VCaP (cell line): Measurements from ENCODE around the gene PSMC5.

Experiments used
- H3K27ac ChIP-seq: fragments of 450-650 bp; 2 replicates; pipeline ENCODE4 v1.5.1; 2017
- TF ChIP-seq, protein P1 (sequence below): fragments of 450-650 bp; conservative IDR thresholded peaks from 2 replicates; pipeline ENCODE4 v1.5.1; 2017; ENCODE audit warnings: mild to moderate bottlenecking, moderate library complexity

Gene PSMC5

DNA sequence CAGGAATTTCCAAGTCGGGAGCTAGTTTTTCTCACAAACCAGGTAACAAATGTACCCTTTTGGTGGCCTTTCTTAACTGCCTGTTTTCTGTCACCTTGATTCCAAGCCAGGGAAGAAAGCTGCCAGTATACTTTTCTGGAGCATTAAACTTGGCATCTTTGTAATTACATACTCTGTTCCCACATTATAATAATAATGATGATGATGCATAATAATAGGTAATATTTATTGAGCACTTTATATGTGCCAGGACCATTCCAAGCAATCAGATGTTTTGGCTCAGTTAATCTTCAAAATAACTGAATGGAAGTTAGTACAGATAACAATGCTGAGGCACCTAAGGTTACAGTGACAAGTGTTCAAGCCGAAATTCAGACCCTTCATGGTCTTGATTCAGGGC lies 11.1 kb upstream of the PSMC5 start:
- TF ChIP-seq, protein P1, sequence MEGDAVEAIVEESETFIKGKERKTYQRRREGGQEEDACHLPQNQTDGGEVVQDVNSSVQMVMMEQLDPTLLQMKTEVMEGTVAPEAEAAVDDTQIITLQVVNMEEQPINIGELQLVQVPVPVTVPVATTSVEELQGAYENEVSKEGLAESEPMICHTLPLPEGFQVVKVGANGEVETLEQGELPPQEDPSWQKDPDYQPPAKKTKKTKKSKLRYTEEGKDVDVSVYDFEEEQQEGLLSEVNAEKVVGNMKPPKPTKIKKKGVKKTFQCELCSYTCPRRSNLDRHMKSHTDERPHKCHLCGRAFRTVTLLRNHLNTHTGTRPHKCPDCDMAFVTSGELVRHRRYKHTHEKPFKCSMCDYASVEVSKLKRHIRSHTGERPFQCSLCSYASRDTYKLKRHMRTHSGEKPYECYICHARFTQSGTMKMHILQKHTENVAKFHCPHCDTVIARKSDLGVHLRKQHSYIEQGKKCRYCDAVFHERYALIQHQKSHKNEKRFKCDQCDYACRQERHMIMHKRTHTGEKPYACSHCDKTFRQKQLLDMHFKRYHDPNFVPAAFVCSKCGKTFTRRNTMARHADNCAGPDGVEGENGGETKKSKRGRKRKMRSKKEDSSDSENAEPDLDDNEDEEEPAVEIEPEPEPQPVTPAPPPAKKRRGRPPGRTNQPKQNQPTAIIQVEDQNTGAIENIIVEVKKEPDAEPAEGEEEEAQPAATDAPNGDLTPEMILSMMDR: no peak
- H3K27ac ChIP-seq: no peak overlapping the region

DNA sequence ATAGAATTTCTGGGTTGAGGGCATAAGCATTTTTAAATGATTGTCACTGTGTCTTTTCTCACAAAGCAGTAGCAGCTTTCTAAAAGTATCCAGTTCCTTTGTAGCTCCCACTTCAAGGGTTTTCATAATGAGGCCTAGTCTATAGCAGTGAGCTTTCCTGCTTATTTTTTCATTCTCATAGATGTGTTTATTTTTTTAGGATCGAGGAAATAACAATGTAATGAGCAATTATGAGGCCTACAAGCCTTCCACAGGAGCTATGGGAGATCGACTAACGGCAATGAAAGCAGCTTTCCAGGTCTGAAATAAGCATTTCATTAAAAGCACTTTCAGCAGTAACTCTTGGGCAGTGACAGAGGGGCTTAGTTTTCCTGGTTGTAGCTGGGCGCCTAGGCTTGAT lies 10.6 kb upstream of the PSMC5 start:
- no peak overlapping the region for H3K27ac ChIP-seq
- TF ChIP-seq, protein P1: no peak

DNA sequence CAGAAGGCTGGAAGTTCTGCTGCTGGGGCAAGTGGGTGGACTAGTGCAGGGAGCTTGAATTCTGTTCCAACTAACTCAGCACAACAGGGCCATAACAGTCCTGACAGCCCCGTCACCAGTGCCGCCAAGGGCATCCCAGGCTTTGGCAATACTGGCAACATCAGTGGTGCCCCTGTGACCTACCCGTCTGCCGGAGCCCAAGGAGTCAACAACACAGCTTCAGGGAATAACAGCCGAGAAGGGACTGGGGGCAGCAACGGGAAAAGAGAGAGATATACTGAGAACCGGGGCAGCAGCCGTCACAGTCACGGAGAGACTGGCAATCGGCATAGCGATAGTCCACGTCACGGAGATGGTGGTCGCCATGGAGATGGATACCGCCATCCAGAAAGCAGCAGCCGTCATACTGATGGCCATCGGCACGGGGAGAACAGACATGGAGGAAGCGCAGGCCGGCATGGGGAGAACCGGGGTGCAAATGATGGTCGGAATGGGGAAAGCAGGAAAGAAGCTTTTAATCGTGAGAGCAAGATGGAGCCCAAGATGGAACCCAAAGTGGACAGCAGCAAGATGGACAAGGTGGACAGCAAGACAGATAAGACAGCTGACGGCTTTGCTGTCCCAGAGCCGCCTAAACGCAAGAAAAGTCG lies 9.4 kb upstream of the PSMC5 start:
- H3K27ac ChIP-seq: no peak overlapping the region
- TF ChIP-seq, protein P1: no peak

DNA sequence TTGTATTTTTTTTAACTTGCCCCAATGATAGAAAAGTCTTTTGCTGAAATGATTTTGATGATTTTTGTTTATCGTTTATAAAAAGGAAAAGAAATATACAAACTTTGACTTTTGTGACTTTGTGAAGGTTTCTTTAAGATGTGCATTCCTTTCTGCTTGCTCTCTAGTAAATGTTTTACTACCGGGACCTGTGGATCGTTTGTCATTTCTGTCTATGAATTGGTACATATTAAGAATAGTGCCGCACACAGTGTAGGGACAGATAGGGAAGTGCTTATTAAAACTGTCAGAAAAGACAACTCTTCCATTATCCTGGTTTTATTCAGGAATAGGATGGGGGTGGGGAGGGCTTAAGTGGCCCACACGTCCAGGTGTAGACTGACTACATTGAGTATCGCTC lies 8.1 kb upstream of the PSMC5 start:
- TF ChIP-seq, protein P1: no peak
- no peak overlapping the region for H3K27ac ChIP-seq

DNA sequence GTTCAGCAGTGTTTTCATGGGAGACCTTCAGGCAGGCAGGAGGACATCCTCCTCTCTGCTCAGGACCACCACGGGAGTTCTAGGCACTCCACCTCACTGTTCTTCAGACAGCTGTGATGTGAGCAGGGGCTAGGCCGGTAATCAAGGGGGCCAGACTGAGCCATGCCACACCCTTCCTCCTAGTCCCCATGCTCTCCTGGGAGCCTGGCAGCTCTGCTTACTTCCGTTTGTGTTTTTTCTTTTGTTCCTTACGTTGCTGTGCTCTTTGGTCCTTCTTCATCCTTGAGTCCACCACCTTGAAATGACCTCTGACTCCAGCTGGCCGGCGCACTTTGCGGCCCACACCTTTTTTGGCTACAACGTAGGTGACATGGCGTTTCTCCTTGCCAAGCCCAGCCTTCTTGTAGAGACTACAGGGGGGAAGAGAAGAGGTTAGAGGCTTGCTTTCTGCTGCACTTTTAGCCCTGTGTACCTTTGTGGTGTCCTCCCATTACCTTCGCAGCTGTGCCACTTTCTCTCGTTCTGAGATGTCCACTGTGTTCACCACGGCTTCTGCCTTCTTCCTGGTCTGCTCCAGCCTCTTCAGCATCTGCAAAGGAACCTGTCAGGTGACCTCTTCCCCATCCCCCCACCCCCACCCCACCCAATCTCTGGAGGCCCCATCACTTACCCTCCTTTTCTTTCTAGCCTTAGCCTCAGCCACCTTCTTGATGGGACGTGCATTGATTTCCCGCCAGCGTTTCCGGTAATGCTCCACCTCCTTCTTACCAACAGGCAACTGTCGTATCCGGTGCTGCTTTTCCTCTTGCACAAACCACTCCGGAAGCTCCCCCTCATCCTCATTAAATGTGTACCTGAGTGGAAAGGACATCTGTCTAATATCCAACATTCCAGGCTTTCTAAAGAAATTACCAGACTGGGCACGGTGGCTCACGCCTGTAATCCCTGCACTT lies 7.4 kb upstream of the PSMC5 start:
- no peak overlapping the region for H3K27ac ChIP-seq
- TF ChIP-seq, protein P1: no peak

DNA sequence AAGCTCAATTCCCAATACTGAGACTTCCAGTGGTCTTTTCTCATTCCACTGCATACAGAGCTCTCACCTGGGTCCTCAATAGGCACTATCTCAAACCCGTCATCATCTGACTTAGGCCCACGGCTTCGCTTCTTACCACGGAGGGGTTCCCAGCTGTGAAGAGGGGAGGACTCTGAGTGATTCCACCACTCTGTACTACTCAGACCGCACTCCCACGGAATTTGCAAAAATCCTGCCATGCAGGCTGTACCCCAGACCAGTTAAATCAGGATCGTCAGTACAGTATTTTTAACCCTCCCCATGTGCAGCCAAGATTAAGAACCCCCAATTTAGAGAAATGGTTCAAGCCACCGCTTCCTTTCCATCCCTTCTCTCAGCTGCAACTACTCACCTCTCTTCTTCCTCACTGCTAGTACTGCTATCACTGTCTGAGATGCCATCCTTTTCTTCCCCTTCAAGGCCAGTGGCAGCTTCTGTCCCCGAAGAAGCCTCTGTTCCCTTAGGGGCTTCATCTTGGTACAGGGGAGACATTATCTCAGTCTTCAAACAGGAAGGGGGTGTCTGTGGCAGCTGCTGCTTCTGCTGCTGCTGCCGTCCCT lies 6.2 kb upstream of the PSMC5 start:
- no peak overlapping the region for H3K27ac ChIP-seq

More for the DNA sequence above, 6.2 kb upstream of the PSMC5 start:
- TF ChIP-seq, protein P1: no peak
